Neural crest cell (in vitro differentiated cells): ENCODE measurements around the gene CDK5. TPM values are rescaled to one million over a fixed set of nuclear protein-coding genes. Genes with fewer than 3 reads are reported as not detected.
A peak's percentile ranks its signal among the peaks of the same experiment; 100 is the strongest.

ENCODE experiments used
- DNase-seq: peaks from one replicate; pipeline ENCODE4 v3.0.0; 2021; ENCODE audit warnings: low read depth, mixed read lengths, low spot score
- H3K27ac Mint-ChIP-seq: one replicate; pipeline ENCODE4 v1.8.0; 2021; ENCODE audit warnings: mild to moderate bottlenecking, mixed read lengths; ENCODE audit not compliant: unreplicated experiment
- H3K27me3 Mint-ChIP-seq: 2 replicates; pipeline ENCODE4 v1.8.0; 2021; ENCODE audit warnings: low read depth, mild to moderate bottlenecking, mixed read lengths
- H3K36me3 Mint-ChIP-seq: 2 replicates; pipeline ENCODE4 v1.8.0; 2021; ENCODE audit warnings: low read depth, mild to moderate bottlenecking, mixed read lengths
- H3K4me1 Mint-ChIP-seq: 2 replicates; pipeline ENCODE4 v1.8.0; 2021; ENCODE audit warnings: mixed read lengths
- H3K4me3 Mint-ChIP-seq: one replicate; pipeline ENCODE4 v1.8.0; 2021; ENCODE audit warnings: mild to moderate bottlenecking, mixed read lengths
- H3K9me3 Mint-ChIP-seq: 2 replicates; pipeline ENCODE4 v1.8.0; 2021; ENCODE audit warnings: mixed read lengths
- CTCF ChIP-seq: fragments of 200-600 bp; sonication (generic); conservative IDR thresholded peaks from 2 replicates; pipeline ENCODE4 v1.5.0; 2021; ENCODE audit warnings: antibody characterized with exemption, mild to moderate bottlenecking
- total RNA-seq: library from RNA; stranded (reverse); gene quantifications from 2 replicates; pipeline ENCODE4 v1.2.1, GENCODE V29; 2021

Gene CDK5
- total RNA-seq, 1 donor from 2014 or later, result 38.9 TPM

- no peaks in the 10 kb centered on the region for H3K36me3 Mint-ChIP-seq
- no peaks in the 10 kb centered on the region for H3K9me3 Mint-ChIP-seq
- no peaks in the 10 kb centered on the region for H3K27me3 Mint-ChIP-seq
- H3K4me1 Mint-ChIP-seq, result peaks cover 23% of the 10 kb centered on the region
- TF ChIP-seq CTCF, result no peak
- no peak overlapping the region for H3K27ac Mint-ChIP-seq
- no peak overlapping the region for H3K4me3 Mint-ChIP-seq
- no peak for DNase-seq
These were observed 36.1 kb upstream of the CDK5 start for GRCh38 chr7:151093748-151094147.

- no peak for DNase-seq
- Mint-ChIP-seq H3K36me3 (no peaks in the 10 kb centered on the region), H3K27me3 (no peaks in the 10 kb centered on the region), H3K4me3 (no peak overlapping the region), H3K27ac (no peak overlapping the region), H3K4me1 (peaks cover 29% of the 10 kb centered on the region), H3K9me3 (no peaks in the 10 kb centered on the region)
- TF ChIP-seq CTCF, result no peak
These were observed 34.3 kb upstream of the CDK5 start for GRCh38 chr7:151091988-151092387.

DNA sequence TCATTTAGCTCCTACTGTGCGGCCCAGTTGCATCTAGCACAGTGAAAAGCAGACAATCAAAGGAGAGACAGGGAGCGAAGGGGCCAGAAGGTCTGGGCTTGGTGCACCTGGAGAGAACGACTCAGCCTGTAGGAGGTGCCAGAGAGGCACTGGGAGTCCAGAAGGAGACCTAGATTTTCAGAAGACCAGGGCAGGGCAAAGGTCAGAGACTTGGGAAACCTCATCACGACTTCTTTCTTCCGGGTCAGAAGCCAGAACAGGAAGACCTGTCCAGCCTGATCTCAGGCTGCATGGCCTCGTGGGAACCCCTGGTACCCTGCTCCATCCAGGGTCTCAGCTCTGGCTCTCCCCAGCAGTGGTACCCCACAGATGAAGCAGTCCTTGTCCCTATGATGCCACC lies 33.7 kb upstream of the CDK5 start:
- Mint-ChIP-seq H3K27ac (no peak overlapping the region), H3K9me3 (no peaks in the 10 kb centered on the region), H3K27me3 (no peaks in the 10 kb centered on the region), H3K4me3 (peak overlapping the region; percentile 57), H3K36me3 (no peaks in the 10 kb centered on the region), H3K4me1 (peaks cover 29% of the 10 kb centered on the region)
- peak; percentile 59 for TF ChIP-seq CTCF
- DNase-seq, result no peak

DNA sequence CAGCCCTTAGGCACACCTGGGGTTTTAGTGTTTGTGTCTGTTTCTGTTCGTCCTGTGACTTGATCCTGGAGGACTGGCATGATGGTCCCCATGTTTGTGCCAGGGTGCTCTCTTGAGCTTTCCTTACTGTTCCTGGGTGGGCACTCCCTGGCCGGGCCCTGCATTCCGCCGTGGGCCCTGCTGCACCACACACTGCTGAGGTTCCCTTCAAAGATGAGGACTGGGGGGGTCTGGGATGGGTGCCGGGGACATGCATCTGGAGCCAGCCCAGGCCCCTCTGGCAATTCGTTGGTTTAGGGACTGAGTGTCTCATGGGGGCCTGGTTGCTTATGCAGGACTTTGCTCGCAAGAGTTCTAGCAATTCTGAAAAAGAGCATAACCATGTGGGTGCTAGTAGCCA lies 33.3 kb upstream of the CDK5 start:
- no peaks in the 10 kb centered on the region for H3K27me3 Mint-ChIP-seq
- TF ChIP-seq CTCF, result no peak

GRCh38 chr7:151089893-151090730 lies 32.4 kb upstream of the CDK5 start:
- peak overlapping the region; percentile 92 for H3K4me3 Mint-ChIP-seq
- peak overlapping the region; percentile 95 for H3K27ac Mint-ChIP-seq
- DNase-seq, result no peak
- peaks cover 33% of the 10 kb centered on the region for H3K4me1 Mint-ChIP-seq
- H3K27me3 Mint-ChIP-seq, result peaks cover 3% of the 10 kb centered on the region
- no peaks in the 10 kb centered on the region for H3K9me3 Mint-ChIP-seq
- TF ChIP-seq CTCF, result no peak
- no peaks in the 10 kb centered on the region for H3K36me3 Mint-ChIP-seq

More for the DNA sequence above, 33.3 kb upstream of the CDK5 start:
- no peak for DNase-seq
- peaks cover 28% of the 10 kb centered on the region for H3K4me1 Mint-ChIP-seq
- peak overlapping the region; percentile 57 for H3K4me3 Mint-ChIP-seq
- no peaks in the 10 kb centered on the region for H3K36me3 Mint-ChIP-seq
- no peaks in the 10 kb centered on the region for H3K9me3 Mint-ChIP-seq
- no peak overlapping the region for H3K27ac Mint-ChIP-seq
